Kidney epithelial cell (primary cell): ENCODE results near the gene TAPBPL. TPM values are rescaled to one million over a fixed set of nuclear protein-coding genes. Genes with fewer than 3 reads are reported as not detected.

ENCODE experiments used
- DNase-seq: peaks from one replicate; pipeline ENCODE4 v3.0.0-alpha.2; 2010; ENCODE audit warnings: low read depth
- H3K27me3 ChIP-seq: 2 replicates; pipeline ENCODE4 v1.6.0; 2011; ENCODE audit warnings: low read length; ENCODE audit not compliant: control insufficient read depth, insufficient read depth
- H3K36me3 ChIP-seq: 2 replicates; pipeline ENCODE4 v1.5.1; 2011; ENCODE audit warnings: low read length; ENCODE audit not compliant: control insufficient read depth, insufficient read depth
- H3K4me3 ChIP-seq: 2 replicates; pipeline ENCODE4 v1.5.1; 2011; ENCODE audit warnings: low read depth, mild to moderate bottlenecking, control low read depth, low read length
- total RNA-seq: library from RNA; depleted of rRNA; stranded (reverse); fragments of >200 nt; gene quantifications from 2 replicates; pipeline ENCODE4 v1.2.3, GENCODE V29; 2015
- TF ChIP-seq, protein P1 (sequence below): IDR thresholded peaks from 2 replicates; pipeline ENCODE4 v1.5.1; 2011; ENCODE audit warnings: mild to moderate bottlenecking, moderate library complexity, low read length, control low read depth, inconsistent platforms; ENCODE audit not compliant: insufficient read depth, poor library complexity, severe bottlenecking

TAPBPL gene
- total RNA-seq, 1 donor from 2014 or later, result 14.4 TPM

DNA sequence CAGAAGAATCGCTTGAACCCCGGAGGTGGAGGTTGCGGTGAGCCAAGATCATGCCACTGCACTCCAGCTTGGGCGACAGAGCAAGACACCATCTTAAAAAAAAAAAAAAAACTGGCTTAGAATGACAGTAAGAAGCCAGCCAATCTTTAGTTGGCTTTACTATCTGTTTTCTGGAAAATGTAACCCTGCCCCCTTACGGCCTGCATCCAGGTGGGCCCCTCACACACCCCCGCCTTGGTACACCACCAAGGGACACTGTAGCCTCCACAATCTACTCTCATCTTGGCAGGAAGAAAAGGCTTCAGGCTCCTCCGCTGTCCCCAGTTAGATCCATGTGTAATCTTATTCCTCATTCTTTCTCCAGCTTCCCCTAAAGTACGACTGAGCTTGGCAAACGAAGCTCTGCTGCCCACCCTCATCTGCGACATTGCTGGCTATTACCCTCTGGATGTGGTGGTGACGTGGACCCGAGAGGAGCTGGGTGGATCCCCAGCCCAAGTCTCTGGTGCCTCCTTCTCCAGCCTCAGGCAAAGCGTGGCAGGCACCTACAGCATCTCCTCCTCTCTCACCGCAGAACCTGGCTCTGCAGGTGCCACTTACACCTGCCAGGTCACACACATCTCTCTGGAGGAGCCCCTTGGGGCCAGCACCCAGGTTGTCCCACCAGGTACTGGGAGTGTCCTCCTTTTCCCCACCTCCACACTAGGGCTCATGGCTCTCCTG lies 6.6 kb downstream of the TAPBPL start:
- Histone ChIP-seq H3K36me3 (no peaks in the 10 kb centered on the region), H3K4me3 (no peak overlapping the region), H3K27me3 (no peaks in the 10 kb centered on the region)
- TF ChIP-seq, protein P1, sequence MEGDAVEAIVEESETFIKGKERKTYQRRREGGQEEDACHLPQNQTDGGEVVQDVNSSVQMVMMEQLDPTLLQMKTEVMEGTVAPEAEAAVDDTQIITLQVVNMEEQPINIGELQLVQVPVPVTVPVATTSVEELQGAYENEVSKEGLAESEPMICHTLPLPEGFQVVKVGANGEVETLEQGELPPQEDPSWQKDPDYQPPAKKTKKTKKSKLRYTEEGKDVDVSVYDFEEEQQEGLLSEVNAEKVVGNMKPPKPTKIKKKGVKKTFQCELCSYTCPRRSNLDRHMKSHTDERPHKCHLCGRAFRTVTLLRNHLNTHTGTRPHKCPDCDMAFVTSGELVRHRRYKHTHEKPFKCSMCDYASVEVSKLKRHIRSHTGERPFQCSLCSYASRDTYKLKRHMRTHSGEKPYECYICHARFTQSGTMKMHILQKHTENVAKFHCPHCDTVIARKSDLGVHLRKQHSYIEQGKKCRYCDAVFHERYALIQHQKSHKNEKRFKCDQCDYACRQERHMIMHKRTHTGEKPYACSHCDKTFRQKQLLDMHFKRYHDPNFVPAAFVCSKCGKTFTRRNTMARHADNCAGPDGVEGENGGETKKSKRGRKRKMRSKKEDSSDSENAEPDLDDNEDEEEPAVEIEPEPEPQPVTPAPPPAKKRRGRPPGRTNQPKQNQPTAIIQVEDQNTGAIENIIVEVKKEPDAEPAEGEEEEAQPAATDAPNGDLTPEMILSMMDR, result no peak
- DNase-seq, result no peak

DNA sequence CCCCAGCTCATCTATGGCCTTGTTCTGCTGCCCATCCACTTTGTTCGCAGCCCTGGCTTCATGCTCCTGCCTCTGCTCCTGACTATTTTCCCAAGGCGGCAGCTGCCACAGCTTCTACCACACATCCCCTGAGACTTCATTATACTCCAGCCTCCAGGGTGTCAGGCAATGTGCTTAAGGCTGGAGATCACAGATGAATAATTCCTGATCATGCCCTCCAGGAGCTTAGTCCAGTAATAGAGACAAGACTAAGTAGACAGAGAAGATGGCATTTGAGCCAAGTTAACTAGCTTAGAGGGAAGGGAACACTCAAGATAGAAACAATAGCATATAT lies 7.1 kb downstream of the TAPBPL start:
- no peaks in the 10 kb centered on the region for H3K36me3 ChIP-seq
- H3K4me3 ChIP-seq, result no peak overlapping the region
- H3K27me3 ChIP-seq, result no peaks in the 10 kb centered on the region
- DNase-seq, result no peak
- TF ChIP-seq, protein P1, result no peak

DNA sequence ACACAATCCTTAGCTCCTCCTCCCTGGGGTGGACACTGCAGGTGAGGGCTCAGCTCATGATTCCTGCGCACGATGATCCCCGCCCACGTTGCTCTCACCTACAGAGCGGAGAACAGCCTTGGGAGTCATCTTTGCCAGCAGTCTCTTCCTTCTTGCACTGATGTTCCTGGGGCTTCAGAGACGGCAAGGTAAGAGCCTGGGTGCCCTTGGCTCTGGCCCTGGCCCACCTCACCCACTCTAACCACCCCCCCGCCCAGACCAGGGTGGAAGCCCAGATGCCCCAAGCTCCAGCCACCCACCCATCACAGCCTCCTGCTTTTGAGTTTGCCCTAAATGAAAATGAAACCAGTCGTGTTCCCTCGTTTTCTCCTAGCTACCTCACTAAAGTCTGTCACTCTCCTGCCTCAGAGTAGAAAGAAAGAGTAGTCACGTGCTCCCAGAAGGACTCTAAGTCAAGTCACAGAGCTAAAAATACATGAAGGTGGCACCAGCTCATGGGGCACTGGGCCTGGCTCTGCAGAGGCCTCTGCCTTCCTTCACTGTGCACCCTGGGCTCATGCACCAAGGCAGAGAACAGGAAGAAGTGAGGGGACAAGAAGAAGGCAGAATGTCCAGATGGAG lies 9.0 kb downstream of the TAPBPL start:
- no peak for DNase-seq
- TF ChIP-seq, protein P1, result no peak
- H3K4me3 ChIP-seq, result no peak overlapping the region
- H3K36me3 ChIP-seq, result peaks cover 2% of the 10 kb centered on the region
- H3K27me3 ChIP-seq, result no peaks in the 10 kb centered on the region

DNA sequence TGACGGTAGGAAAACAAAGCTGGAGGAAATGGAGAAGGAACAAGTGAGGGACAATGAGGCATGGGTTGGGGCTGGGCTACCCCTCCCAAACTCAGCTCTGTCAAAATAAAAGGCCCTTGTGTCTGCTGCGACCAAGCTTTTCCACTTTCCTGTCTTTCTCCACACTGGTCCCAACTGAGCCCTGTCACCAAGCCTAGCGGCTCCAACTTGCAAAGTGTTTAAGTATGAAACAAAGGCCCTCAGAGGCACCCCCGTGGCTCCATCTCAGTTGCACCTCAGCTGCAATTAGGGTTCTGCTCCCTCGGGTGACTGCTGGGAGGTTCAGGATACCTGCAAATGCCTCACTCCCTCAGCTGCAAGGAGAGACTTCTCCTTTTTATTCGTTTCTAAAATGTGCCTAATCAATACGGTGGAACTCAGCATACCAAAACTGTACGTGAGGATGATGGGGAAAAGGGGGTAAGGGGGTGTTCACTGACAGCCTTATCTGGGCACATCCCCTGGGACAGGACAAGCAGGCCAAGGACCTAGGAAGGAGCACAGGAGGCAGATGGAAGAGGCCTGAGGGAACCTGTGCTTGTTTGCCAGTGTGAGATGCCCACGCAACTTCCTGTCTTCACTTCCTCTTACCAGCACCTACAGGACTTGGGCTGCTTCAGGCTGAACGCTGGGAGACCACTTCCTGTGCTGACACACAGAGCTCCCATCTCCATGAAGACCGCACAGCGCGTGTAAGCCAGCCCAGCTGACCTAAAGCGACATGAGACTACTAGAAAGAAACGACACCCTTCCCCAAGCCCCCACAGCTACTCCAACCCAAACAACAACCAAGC lies 9.8 kb downstream of the TAPBPL start:
- no peak overlapping the region for H3K4me3 ChIP-seq
- H3K36me3 ChIP-seq, result peaks cover 2% of the 10 kb centered on the region
- no peak for DNase-seq
- H3K27me3 ChIP-seq, result no peaks in the 10 kb centered on the region
- TF ChIP-seq, protein P1, result no peak

DNA sequence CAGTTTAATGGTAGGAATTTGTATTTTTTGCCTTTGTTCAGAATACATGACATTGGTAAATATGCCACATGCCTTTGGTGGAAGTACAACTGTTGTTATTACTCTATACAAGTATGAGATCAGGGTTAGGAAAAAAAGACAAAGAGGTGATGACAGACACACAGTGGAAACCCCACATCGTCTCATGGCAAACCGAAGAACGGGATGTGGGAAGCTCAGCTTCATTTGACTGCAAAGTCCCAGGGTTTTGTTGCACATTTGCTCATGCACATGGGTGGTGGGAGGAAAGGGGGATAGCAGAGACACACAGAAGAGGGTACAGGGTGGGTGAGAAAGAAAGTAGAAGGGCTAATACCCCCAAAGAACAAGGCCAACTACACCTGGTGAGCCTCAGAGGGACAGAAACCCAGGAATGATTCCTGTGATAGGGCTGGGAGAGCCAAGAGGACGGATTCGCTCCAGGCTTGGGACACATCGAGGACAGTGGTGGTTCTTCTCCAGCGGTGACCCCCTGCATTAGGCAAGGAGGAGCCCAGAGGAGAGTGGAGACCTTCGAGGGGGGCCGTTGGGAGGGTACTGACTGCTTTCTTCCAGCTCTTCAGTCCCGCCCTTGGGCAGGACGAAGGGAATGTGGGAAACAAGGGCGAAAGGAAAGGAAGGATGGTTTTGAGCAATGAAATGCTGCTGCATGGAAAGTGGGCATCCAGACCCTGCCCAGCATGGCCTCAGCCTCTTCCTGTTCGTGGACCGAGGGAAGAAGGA lies 10.6 kb downstream of the TAPBPL start:
- Histone ChIP-seq H3K27me3 (no peaks in the 10 kb centered on the region), H3K4me3 (no peak overlapping the region), H3K36me3 (peaks cover 2% of the 10 kb centered on the region)
- TF ChIP-seq, protein P1, result no peak
- DNase-seq, result no peak
